ENCODE data around the gene C5orf15. TPM values are rescaled to one million over a fixed set of nuclear protein-coding genes. Genes with fewer than 3 reads are reported as not detected.
A peak's percentile ranks its signal among the peaks of the same experiment; 100 is the strongest.

The C5orf15 gene
- 71.1 and 73.2 TPM in 2 replicates for total RNA-seq

GRCh38 chr5:133968204-133968980 is at the start of gene C5orf15:
Gene C5orf15, minus strand, starts transcription at chr5:133968625. Its CDS starts 41 bp downstream, at chr5:133968584.
- peak within 1 kb of the TSS; percentile 98 for H3K4me3 ChIP-seq (ENCODE audit: low read depth, low read length)
- no peak for DNase-seq (ENCODE audit: low read depth)
- TF ChIP-seq, protein P1, sequence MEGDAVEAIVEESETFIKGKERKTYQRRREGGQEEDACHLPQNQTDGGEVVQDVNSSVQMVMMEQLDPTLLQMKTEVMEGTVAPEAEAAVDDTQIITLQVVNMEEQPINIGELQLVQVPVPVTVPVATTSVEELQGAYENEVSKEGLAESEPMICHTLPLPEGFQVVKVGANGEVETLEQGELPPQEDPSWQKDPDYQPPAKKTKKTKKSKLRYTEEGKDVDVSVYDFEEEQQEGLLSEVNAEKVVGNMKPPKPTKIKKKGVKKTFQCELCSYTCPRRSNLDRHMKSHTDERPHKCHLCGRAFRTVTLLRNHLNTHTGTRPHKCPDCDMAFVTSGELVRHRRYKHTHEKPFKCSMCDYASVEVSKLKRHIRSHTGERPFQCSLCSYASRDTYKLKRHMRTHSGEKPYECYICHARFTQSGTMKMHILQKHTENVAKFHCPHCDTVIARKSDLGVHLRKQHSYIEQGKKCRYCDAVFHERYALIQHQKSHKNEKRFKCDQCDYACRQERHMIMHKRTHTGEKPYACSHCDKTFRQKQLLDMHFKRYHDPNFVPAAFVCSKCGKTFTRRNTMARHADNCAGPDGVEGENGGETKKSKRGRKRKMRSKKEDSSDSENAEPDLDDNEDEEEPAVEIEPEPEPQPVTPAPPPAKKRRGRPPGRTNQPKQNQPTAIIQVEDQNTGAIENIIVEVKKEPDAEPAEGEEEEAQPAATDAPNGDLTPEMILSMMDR (conservative IDR thresholded peaks at IDR 0.05; ENCODE audit: low read depth, low read length) = no peak

DNA sequence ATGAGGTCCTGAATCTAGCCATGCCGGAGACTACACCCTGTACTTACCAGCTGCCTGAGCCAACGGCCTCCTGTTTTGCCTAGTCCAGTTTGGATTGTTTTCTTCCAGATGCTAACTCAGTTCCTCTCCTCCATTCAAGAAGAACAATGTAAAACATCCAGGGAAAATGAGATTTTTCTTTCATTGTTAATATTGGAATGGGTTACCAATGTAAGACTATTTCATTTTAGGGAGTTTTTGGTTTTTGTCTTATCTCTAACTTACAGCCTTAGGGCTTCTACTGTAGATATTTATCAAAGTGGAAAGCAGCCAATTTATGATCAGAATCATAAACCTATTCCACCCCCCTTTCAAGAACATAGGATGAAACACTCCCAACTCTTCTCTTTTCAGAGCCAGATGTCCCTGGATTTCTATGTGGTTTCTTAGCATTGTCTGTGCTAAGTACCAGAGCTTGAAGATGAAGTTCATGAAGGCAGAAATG is 39.9 kb upstream of the C5orf15 start:
- TF ChIP-seq, protein P1 (conservative IDR thresholded peaks at IDR 0.05; ENCODE audit: low read depth, low read length) = no peak
- no peak overlapping the region for H3K4me3 ChIP-seq (ENCODE audit: low read depth, low read length)
- DNase-seq (ENCODE audit: low read depth) = no peak

- no peak overlapping the region for H3K4me3 ChIP-seq (ENCODE audit: low read depth, low read length)
- TF ChIP-seq, protein P1 (conservative IDR thresholded peaks at IDR 0.05; ENCODE audit: low read depth, low read length) = no peak
- DNase-seq (ENCODE audit: low read depth) = no peak
Observed at GRCh38 chr5:134007581-134008265, 39.3 kb upstream of the C5orf15 start.

- TF ChIP-seq, protein P1 (conservative IDR thresholded peaks at IDR 0.05; ENCODE audit: low read depth, low read length) = no peak
- DNase-seq (ENCODE audit: low read depth) = no peak
- H3K4me3 ChIP-seq (ENCODE audit: low read depth, low read length) = peak overlapping the region; percentile 88
Observed at GRCh38 chr5:134006115-134006514, 37.7 kb upstream of the C5orf15 start.

DNA sequence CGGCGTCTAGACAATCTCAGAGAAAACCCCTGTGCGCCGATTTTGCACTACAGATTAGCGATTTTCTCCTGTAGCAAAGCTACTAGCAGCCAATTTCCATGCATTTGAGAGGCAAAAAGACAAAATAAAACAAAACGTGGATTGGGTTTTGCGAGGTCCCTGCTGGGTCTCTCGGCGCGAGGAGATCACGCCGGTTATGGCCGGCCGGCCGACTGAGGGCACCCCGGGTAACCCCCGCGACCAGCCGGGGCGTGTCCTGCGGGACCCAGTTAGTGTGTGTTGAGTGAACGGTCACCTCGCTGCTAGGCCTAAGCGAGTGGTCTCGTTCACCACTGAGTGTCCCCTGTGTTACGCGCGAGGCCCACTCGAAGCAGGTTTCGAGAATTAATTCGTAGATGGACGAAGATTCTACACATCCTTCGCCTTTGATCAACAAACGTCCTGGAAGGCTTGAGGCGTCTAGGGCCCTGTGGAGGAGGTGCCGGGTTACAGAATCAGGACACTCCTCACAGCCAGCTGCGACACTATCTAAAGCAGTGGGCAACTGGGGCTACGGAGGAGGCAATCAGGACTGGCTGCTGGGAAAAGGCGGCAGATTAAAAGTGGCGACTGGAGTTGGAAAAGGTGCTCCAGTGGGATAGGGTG is 37.1 kb upstream of the C5orf15 start:
- peak overlapping the region; percentile 88 for H3K4me3 ChIP-seq (ENCODE audit: low read depth, low read length)
- TF ChIP-seq, protein P1 (conservative IDR thresholded peaks at IDR 0.05; ENCODE audit: low read depth, low read length) = peak; percentile 2
- DNase-seq (ENCODE audit: low read depth) = no peak

GRCh38 chr5:134004626-134005416 is 36.4 kb upstream of the C5orf15 start, which contains the start of gene VDAC1:
Gene VDAC1, minus strand, starts transcription at chr5:134004975. Its CDS starts 11,963 bp downstream, at chr5:133993012.
- peak within 1 kb of the TSS; percentile 88 for H3K4me3 ChIP-seq (ENCODE audit: low read depth, low read length)
- TF ChIP-seq, protein P1 (conservative IDR thresholded peaks at IDR 0.05; ENCODE audit: low read depth, low read length) = no peak
- no peak for DNase-seq (ENCODE audit: low read depth)
